ENCODE data around the gene ZNF516.
"Not testable (repeated sequence)": the region's sequence is repeated elsewhere in the genome, so short reads cannot be mapped to it uniquely, and the experiment has no call there.

The ZNF516 gene

GRCh38 chr18:76495006-76495370, at the start of gene ZNF516:
TSS of gene ZNF516 (minus strand) at chr18:76495242. CDS start at chr18:76443054, 52,188 bp downstream.
- DNase-seq = no peak

- peak; percentile 53 for DNase-seq
Measured at GRCh38 chr18:76538846-76539245, 43.8 kb upstream of the ZNF516 start.

- DNase-seq = no peak
Measured at GRCh38 chr18:76537621-76538020, 42.6 kb upstream of the ZNF516 start.

- DNase-seq = not testable (repeated sequence)
Measured at GRCh38 chr18:76536593-76536992, 41.6 kb upstream of the ZNF516 start.

GRCh38 chr18:76532875-76533274, 37.8 kb upstream of the ZNF516 start:
- DNase-seq = no peak

GRCh38 chr18:76530846-76531245, 35.8 kb upstream of the ZNF516 start:
- DNase-seq = no peak

- DNase-seq = no peak
Measured at GRCh38 chr18:76530391-76530790, 35.3 kb upstream of the ZNF516 start.

GRCh38 chr18:76529433-76529811, 34.4 kb upstream of the ZNF516 start:
- DNase-seq = no peak

- DNase-seq = peak; percentile 80
Measured at GRCh38 chr18:76528477-76529432, 33.7 kb upstream of the ZNF516 start.

GRCh38 chr18:76525911-76526310, 30.9 kb upstream of the ZNF516 start:
- DNase-seq = no peak

GRCh38 chr18:76524900-76525698, 30.1 kb upstream of the ZNF516 start:
- peak; percentile 79 for DNase-seq

- DNase-seq = no peak
Measured at GRCh38 chr18:76524477-76524876, 29.4 kb upstream of the ZNF516 start.

- DNase-seq = no peak
Measured at GRCh38 chr18:76522551-76522950, 27.5 kb upstream of the ZNF516 start.

GRCh38 chr18:76522122-76522503, 27.1 kb upstream of the ZNF516 start:
- no peak for DNase-seq

- no peak for DNase-seq
Measured at GRCh38 chr18:76521417-76522121, 26.5 kb upstream of the ZNF516 start.

GRCh38 chr18:76518860-76519538, 24.0 kb upstream of the ZNF516 start:
- peak; percentile 43 for DNase-seq

GRCh38 chr18:76518123-76518859, 23.2 kb upstream of the ZNF516 start:
- peak; percentile 60 for DNase-seq

- DNase-seq = no peak
Measured at GRCh38 chr18:76515576-76515975, 20.5 kb upstream of the ZNF516 start.

GRCh38 chr18:76514573-76514972, 19.5 kb upstream of the ZNF516 start:
- no peak for DNase-seq

GRCh38 chr18:76507830-76508385, 12.9 kb upstream of the ZNF516 start:
- no peak for DNase-seq

GRCh38 chr18:76506974-76507764, 12.1 kb upstream of the ZNF516 start:
- no peak for DNase-seq

All from left hindlimb (tissue), 1 donor.